ENCODE measurements around the gene TTYH3.
"Not testable (repeated sequence)": the region's sequence is repeated elsewhere in the genome, so short reads cannot be mapped to it uniquely, and the experiment has no call there.

The TTYH3 gene, protein sequence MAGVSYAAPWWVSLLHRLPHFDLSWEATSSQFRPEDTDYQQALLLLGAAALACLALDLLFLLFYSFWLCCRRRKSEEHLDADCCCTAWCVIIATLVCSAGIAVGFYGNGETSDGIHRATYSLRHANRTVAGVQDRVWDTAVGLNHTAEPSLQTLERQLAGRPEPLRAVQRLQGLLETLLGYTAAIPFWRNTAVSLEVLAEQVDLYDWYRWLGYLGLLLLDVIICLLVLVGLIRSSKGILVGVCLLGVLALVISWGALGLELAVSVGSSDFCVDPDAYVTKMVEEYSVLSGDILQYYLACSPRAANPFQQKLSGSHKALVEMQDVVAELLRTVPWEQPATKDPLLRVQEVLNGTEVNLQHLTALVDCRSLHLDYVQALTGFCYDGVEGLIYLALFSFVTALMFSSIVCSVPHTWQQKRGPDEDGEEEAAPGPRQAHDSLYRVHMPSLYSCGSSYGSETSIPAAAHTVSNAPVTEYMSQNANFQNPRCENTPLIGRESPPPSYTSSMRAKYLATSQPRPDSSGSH

DNA sequence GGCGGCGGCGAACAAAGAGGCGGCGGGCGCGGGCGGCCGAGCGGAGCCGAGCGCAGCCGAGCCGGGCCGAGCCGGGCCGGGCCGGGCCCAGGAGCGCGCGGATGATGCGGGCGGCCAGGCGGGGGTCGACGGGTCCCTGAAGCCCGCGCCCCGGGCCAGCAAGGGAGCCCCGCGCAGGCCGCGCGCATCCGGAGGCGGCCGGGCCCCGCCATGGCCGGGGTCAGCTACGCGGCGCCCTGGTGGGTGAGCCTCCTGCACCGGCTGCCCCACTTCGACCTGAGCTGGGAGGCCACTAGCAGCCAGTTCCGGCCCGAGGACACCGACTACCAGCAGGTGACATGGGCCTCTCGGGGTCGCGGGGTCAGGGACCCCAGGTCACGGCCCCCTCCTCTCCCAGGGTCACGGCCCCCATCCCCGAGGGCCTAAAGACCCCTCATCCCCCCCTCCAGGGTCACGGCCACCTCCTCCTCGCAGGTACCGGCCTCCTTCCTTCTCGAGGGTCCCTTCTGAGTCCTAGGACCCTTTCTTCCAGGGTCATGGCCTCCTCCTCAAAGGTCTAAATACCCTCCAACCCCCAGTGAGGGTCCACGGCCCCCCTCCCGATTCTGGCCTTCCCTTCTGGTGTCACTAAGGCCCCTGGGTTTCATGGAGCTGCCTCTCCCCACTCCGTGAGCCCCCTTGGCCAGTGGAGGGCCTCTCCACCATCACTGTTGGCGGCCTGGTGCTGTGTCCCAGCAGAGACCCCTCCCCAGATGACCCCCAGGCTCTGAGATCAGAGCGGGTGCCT is at the start of gene TTYH3:
TTYH3 (plus strand) TSS at position 41 of the 787 bp plus-strand sequence; CDS start at position 211, 170 bp downstream.
- DNase-seq: no peak

DNA sequence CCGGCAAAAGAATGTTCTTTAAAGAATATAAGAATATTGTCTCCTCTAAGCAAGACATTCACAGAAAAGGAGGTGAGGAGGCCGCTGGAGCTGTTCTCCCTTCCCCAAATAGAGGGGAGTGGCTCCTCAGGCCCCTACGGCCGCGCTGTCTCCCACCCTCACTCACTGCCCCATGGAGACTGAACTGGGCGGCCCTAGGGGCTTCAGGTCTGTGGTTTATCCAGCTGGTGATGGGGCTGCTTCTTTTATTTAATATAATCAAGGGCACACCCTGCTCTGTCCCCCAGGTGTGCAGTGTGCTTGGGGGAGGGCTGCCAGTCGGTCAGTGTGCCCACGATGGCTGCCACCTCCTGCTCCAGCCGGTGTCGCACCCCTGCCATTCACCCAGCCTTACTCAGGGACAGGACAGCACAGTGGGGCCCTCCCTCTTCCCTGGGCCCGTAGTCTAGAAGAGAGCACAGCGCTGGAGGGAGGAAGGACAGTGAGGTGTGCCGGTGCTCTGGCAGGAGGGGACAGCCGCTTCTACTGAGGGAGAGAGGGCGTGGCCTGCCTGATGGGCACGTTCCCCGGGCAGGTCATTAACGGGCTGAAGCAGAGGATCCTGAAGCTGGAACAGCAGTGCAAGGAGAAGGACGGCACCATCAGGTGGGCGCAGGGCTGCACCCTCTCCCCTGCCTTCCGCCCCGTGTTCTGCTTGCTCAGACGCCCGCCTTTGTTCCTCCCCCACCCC is 49.6 kb upstream of the TTYH3 start:
- DNase-seq: no peak

DNA sequence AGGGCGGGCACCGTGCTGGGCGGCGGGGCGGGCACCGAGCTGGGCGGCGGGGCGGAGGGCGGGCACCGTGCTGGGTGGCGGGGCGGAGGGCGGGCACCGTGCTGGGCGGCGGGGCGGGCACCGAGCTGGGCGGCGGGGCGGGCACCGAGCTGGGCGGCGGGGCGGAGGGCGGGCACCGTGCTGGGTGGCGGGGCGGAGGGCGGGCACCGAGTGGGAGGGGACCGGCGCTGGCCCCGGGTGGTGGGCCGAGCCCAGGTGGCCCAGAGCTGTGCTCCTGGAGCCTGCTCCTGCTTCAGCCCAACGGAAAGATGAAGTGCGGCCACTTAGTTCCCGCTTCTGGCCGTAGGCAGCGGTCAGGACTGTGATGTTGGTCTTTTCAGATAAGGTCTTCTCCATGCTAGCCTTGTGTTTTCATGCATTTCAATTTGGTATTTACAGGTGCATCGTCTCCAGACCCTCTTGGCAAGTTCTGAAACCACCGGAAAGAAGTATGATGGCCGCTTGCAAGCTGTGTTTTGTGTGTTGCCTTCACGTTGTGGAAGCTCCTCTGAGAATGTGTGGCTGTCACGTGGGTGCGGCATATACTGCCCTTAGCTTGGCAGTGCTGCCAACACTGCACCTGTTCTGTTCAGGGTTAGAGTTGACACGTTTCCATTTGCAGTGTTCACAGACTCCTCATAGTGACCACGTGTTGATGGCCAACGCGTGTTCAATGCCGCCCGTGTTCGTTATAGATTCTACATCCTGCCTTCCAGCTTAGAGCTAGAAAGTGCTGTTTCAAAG is 47.8 kb upstream of the TTYH3 start:
- DNase-seq: no peak

DNA sequence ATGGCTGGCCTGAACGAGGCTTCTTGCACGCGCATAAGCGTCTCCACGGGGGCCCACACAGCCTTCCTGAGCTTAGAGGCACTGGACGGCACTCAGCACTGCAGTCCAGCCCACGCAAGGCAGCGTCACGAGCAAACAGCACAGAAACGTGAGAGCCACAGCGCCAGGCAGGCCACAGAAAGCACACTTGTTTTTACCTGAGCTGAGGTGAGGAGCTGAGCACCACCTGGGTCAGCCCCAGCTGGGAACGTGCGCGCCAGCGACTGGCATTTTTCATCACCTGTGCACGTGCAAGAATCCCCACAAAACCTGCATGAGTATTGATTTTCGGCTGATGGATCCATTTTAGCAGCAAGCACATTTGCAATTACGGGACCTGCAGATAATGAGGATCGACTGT is 46.3 kb upstream of the TTYH3 start:
- no peak for DNase-seq

DNA sequence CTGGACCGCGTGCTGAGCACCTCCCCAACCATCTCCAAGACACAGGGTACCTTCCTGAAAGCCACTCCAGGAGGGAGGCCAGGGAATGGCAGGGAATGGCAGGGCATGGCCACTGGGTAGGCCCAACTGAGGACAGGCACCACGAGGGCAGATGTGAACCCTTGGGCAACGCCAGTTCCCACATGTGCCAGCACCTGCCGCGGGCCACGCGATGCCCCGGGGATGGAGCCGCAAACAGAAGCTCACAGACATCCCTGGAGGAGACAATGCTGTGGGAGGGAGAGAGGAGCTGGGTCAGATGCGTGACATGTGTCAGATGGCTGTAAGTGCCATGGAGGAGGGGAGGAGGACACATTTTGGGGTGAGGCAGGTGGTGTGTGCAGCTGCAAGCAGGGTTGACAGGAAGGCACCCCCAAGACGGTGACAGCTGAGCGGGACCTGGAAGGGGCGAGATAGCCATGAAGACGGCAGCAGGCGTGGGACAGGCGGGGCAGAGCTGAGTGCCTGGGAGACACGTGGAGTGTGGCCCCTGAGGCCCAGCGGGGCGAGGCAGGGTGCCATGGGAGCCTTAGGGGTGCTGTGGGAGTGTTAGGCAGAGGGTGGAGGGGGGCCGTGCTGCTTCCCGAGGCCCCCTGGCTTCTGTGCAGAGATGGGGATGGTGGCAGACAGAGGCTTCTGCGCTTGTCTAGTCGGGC is 45.3 kb upstream of the TTYH3 start:
- DNase-seq: no peak

DNA sequence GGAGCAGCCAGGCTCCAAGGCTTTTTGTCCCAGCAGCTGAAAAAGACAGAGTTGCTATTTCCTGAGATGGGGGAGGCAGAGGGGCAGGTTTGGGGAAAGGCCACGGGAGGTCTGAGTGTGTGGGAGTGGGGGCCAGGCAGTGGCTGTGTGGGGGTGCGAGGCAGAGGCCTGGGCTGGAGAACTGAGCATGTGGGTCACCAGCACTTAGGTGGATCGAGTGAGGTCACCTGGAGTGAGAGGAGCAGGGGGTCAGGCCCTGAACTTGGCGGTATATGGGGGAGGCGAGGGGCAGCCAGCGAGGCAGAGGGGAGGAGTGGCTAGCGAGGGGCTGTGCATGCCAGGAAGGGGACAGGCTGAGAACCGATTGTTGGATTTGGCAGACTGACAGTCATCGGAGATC is 44.7 kb upstream of the TTYH3 start:
- DNase-seq: no peak

DNA sequence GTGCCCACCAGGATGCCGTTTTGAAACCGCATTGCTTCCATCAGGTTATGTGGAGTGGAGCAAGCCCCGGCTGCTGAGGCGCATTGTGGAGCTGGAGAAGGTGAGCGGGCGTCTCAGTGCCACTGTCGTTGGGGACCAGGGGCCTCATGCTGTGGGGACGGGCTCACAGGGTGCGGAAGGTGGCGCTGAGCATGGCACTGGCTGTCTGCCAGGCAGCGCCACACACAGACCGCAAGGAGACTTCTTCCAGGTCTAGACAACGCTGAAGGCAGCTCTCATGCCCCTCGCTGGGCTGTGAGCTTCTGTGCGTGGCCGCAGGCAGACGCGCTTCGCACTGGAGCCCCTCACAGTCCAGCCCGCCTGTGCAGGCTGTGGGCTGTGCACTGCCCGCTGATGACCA is 44.0 kb upstream of the TTYH3 start:
- DNase-seq: no peak

DNA sequence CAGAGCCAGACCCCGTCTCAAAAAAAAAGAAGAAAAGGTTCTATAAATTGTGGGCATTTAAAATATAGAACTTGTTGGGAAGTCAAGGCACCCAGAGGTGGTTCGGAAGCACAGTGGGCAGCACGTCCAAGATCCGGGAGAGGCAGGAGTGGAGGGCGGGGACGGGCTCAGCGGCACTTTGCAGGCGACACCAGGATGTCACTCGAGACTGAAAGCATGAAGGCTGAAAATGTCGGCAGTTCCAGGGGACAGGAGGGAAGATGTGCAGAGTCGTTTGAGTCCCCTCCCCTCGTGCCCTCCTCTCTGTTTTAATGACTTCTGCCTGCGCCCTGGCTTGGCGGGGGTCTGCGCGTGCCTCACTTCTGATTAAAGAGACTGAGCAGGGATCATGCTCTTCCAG is 42.4 kb upstream of the TTYH3 start:
- no peak for DNase-seq

DNA sequence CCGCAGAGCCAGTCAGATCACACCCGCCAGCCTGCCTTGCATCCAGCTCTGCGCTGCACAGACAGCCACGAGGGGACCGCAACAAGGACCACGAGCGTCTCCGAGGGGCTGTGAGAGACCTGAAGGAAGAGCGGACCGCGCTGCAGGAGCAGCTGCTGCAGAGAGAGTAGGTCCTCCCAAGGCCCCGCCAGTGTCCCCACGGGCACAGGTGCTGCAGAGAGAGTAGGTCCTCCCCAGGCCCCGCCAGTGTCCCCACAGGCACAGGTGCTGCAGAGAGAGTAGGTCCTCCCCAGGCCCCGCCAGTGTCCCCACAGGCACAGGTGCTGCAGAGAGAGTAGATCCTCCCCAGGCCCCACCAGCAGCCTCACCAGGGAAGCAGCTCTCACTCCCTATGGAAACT is 41.8 kb upstream of the TTYH3 start:
- DNase-seq: not testable (repeated sequence)

DNA sequence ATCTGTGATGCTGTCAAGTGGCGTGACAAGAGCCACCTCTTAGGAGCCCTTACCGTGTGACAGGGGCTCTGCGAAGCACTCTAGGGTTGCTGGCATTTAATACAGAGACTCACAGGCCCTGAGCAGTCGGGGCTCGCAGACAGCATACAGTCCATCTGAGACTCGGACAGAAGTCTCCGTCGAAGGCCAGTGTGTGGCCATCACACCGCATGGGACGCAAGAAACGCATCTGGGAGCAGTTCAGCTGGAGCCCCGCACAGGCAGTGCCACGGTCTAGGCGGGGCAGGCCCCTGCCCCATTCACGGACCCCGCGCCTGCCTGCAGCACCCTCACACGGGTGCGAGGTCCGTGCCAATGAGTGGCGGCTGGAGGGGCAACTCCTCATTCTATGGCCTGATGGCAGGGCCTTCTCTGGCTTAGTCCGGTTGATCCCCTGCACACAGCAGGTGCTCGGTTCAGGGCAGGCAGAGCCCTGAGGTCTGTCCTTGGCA is 39.4 kb upstream of the TTYH3 start:
- no peak for DNase-seq

DNA sequence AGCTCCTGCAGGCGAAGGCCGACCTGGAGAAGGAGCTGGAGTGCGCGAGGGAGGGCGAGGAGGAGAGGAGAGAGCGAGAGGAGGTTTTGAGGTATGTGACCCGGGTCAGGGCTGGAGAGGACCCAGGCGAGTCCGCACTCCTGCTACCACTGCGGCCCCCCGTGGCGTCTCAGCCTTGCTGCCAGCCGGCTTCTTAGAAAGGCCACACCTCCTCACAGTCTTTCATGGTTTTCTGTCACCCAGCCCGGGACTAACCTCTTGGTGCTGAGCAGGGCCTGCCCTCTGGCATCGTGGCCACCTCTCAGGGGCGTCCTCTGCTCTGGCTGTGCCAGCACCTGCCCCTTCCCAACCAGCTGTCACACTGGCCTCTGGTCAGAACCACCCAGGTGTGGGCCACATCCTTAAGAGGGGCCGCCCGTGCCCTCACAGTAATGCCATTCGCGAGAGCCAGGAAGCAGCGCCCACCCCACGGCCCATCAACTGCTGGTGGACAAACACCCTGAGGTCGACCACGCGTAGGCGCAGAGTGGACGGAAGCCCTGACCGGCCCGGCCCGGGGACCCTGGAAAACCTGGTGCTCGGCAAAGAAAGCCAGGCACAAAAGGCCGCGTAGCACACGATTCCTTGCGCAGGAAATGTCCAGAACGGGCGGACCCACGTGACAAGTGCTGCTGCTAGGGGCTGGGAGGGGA is 38.6 kb upstream of the TTYH3 start:
- no peak for DNase-seq

DNA sequence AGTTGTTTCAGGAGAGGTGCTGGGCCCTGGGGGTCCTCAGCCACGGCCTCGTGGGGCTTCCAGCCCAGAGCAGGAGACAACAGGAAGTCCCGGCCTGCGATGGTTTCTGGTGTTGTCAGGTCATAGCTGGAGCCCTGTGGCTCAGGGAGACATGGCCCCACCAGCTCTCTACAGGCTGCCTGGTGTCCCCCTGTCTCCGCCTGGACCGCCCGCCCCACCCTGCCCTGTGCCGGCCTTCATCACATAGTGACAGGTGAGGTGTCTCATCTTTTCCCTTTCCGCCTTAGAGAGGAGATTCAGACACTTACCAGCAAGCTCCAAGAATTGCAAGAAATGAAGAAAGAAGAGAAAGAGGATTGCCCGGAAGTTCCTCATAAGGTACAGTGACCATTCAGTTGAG is 37.2 kb upstream of the TTYH3 start:
- DNase-seq: no peak

DNA sequence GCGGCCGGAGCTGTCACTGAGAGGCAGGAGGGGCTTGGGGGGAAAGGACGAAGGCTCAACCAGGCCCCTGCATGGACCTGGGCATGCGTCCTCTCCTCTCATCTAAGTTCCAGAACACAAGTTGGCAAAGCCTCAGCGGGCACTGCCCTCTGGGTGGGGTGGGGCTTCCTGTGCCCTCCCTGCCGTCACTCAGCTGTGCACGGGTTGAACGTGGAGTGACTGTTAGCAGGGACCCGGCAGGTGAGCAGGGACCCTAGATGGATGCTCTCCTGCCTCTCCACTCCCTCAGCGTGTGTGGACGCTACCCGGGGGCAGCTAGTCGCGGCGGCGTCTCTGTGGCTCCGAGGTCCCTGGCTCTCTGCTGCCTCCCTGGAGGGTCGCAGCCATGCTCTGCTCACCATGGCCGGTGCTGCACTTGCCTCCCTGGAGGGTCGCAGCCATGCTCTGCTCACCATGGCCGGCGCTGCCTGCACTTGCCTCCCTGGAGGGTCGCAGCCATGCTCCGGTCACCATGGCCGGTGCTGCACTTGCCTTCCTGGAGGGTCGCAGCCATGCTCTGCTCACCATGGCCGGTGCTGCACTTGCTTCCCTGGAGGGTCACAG is 36.4 kb upstream of the TTYH3 start:
- no peak for DNase-seq

DNA sequence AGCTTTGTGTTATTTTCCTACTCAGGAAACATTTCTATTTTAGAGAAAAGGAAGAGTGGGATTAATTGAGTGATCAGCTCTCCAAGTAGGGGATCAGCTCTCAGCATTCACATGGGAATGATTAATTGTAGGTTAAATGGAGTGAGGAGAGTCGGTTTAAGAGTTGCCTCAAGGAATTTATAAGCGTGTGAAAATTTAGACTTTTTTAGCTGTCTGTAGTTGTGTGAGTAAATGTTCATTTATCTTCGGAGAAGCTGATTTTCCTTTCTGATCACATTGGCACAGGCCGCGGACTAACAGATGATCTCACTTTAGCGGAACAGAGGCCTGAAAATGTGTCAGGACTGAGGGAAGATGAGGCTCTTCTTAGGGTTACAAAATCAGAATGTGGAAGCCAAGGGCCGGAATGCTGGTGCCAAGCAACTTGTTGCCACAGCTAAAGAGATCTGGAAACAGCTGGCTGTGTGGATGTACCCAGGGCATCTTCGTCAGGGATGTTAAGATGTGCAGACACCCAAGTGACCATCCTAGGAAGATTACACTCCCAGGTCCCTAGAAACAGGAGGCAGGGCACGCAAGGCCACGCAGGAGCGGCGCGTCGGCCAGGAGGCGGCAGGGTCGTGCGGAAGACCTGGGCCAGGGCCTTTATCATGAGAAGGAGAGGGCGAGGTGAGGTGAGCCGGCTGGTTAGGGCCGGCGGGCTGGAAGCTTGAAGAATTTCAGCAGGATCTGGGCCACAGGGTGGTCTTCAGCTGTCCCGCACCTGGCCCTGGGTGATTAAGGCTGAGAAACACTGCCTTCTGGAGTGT is 35.1 kb upstream of the TTYH3 start:
- DNase-seq: no peak

DNA sequence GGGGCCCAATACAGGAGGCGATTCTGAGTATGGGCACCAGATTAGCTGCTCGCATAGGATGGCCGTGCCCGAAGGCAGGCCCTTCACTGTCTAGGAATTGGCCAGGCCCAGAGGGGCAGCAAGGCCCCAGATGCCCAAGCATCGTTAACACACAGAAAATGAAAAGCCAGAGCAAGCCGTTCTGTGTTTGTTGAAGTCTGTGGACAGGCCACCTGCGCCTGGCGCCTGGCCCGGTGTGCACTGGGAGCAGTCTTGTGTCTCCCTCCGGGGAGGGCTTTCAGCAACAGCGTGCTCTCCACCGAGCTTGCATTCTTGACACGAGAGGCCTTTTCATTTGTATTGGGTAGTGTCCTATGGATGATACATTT is 34.5 kb upstream of the TTYH3 start:
- no peak for DNase-seq

DNA sequence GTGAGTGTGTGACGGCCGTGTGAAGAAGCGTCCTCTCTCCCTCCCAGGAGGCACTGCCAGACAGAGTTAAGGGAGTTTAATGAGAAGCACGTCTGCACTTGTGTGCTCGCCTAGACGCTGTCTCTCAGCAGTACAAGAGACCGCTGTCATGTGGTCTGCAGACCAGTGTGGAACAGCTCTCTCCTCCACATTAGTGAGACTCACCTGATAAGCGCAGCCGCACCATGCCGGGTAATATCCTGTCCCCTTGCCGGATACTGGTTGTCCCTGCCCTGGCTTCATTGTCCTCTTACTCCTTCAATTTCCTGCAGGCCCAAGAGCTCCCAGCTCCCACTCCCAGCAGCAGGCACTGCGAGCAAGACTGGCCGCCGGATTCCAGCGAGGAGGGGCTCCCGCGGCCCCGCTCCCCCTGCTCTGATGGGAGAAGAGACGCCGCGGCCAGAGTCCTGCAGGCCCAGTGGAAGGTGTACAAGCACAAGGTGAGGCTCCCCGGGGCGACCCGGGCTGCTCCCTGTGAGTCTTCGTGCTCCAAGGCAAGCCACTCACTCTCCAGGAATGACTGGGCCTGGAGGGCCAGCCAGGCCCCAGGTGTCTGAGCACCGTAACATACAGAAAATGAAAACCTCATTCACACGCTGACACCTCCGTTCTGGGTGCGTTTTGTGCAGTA is 33.5 kb upstream of the TTYH3 start:
- DNase-seq: no peak

DNA sequence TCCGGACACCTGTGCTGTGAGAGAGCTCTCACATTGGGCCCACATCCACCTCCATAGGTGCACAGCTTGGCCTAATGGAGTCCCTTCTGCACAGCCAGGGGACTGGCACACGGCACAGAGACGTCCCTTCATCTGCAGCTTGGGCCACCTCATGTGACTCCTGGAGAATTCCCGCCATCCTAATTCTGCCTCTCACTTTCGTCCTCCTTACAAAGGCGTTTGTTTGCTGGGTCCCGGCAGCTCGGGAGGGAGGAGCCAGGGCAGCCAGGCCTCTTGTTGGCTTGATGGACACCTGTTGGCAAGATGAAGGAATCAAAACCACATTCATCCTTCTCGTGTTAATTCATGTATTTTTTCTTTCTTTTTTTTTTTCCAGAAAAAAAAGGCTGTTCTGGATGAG is 30.7 kb upstream of the TTYH3 start:
- no peak for DNase-seq

DNA sequence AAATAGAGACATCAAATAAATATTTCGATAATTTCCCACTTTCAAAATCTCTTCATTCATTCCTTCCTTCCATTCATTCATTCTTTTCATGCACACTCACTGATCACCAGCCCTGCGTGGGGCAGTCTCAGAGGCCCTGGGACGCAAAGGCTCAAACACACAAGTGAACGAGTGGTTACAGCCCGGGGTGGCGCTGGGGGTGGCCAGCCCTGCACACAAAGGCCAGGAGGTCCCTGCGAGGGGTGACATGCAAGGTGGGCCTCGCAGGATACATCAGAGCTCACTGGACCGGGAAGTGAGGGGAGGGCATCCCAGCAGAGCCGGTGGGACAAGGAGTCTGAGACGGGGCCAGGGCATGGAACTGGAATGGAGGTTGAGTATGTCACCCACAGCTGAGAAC is 29.9 kb upstream of the TTYH3 start:
- DNase-seq: no peak

DNA sequence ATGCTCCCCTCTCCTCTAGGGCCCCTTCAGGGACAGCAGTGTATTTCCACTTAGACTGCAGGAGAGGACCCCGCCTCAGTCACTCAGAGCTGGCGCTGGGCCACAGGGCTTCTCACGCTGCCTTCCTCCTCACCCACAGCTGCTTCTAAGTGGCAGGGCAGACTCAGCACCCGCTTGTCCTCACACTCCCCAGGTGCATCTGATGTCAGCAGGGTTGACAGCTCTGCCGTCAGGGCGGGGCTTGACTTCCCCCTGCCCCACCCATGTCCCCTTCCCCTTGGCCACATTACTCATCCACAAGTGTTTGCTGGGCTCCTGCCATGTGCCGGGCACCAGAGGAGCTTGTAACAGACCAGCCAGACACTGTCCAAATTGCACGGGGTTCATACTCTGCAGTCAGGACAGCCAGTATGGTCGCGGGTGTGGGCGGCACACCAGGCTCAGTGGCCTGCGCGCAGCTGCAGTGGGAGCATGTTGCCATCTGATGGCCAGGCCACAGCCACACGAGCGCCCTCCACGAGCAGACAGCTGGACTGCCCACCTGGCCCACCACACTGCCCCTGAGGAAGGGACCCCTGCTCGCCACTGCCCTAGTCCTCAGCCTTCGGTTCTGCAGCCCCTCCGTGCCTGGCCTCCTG is 29.3 kb upstream of the TTYH3 start:
- DNase-seq: no peak
